HAP-1 (cell line): ENCODE results near the gene RTEL1.
"Not testable (repeated sequence)": the region's sequence is repeated elsewhere in the genome, so short reads cannot be mapped to it uniquely, and the experiment has no call there.

ENCODE experiments used
- DNase-seq, 2 experiments: peaks; one replicate each; pipeline ENCODE4 v3.0.0-alpha.2; 2016 to 2020; ENCODE audit warnings: low spot score in 2 of 2
- H3K27me3 ChIP-seq: fragments of 250-450 bp; sonication (Bioruptor Pico); 2 replicates; pipeline ENCODE4 v1.5.1; 2020; ENCODE audit warnings: low read depth, mild to moderate bottlenecking, moderate library complexity
- H3K36me3 ChIP-seq: fragments of 250-450 bp; sonication (Bioruptor Pico); replicated peaks from 2 replicates; pipeline ENCODE4 v1.5.1; 2020; ENCODE audit warnings: mild to moderate bottlenecking
- H3K4me1 ChIP-seq: fragments of 250-450 bp; sonication (Bioruptor Pico); 2 replicates; pipeline ENCODE4 v1.5.1; 2020; ENCODE audit warnings: mild to moderate bottlenecking
- H3K4me3 ChIP-seq: fragments of 250-450 bp; sonication (Bioruptor Pico); 2 replicates; pipeline ENCODE4 v1.5.1; 2020; ENCODE audit warnings: mild to moderate bottlenecking, moderate library complexity
- H3K9me3 ChIP-seq: fragments of 250-450 bp; sonication (Bioruptor Pico); 2 replicates; pipeline ENCODE4 v1.5.1; 2020; ENCODE audit warnings: mild to moderate bottlenecking, moderate library complexity
- in situ Hi-C: fragments of 300-500 bp; cut with MboI; formaldehyde crosslinking; loops from 3 replicates; pipeline ENCODE4 v1.14.3; 2020; ENCODE audit warnings: low sequenced_read_pairs, inconsistent platforms, mixed read lengths

Gene RTEL1

GRCh38 chr20:63620991-63621390 lies 37.1 kb upstream of the RTEL1 start:
- H3K4me3 ChIP-seq = no peak overlapping the region
- in situ Hi-C loops = no loop called here
- H3K4me1 ChIP-seq = peaks cover 6% of the 10 kb centered on the region
- DNase-seq = no peak
- H3K9me3 ChIP-seq = no peaks in the 10 kb centered on the region
- H3K36me3 ChIP-seq = peaks cover 18% of the 10 kb centered on the region
- no peaks in the 10 kb centered on the region for H3K27me3 ChIP-seq

DNA sequence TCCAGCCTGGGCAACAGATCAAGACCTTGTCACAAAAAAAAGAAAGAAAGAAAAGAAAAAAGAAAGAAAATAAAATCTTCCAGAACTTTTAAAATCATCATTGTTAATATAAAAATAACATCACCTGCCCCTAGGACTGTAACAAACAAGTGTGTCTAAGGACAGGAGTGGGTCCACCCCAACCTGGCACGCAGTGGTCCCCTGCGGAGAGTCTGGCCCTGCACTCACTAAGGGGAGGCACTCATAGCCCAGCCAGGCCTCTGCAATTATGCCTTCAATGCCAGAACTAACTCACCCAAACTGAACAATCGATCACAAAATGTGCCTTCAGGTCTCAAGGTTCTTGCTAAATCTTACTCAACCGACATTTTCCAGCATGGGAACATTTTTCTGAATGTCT lies 36.0 kb upstream of the RTEL1 start:
- in situ Hi-C loops = no loop called here
- no peak for DNase-seq
- H3K36me3 ChIP-seq = peaks cover 12% of the 10 kb centered on the region
- no peak overlapping the region for H3K4me3 ChIP-seq
- H3K9me3 ChIP-seq = no peaks in the 10 kb centered on the region
- no peaks in the 10 kb centered on the region for H3K27me3 ChIP-seq
- H3K4me1 ChIP-seq = peaks cover 6% of the 10 kb centered on the region

GRCh38 chr20:63622732-63623131 lies 35.4 kb upstream of the RTEL1 start:
- DNase-seq = no peak
- in situ Hi-C loops = no loop called here
- peaks cover 6% of the 10 kb centered on the region for H3K4me1 ChIP-seq
- no peak overlapping the region for H3K4me3 ChIP-seq
- H3K9me3 ChIP-seq = no peaks in the 10 kb centered on the region
- peaks cover 14% of the 10 kb centered on the region for H3K36me3 ChIP-seq
- H3K27me3 ChIP-seq = no peaks in the 10 kb centered on the region

DNA sequence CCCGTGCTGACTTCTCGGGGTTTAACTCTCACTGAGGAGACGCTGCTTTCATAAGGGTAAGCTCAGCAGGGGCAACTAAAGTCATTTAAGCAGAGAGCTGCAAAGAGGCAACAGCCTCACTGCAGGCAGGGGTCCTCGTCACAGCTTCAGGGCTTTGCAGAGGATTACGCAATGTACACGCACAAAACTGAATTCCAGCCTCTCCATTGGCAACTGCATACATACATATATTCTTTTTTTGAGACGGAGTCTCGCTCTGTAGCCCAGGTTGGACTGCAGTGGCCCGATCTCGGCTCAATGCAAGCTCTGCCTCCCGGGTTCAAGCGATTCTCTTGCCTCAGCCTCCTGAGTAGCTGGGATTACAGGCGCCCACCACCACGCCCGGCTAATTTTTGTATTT lies 33.6 kb upstream of the RTEL1 start:
- DNase-seq = peak; percentile 23 to 47
- peaks cover 13% of the 10 kb centered on the region for H3K4me1 ChIP-seq
- H3K4me3 ChIP-seq = no peak overlapping the region
- in situ Hi-C loops = no loop called here
- peaks cover 9% of the 10 kb centered on the region; the same call in 1 of the 2 replicates for H3K36me3 ChIP-seq
- no peaks in the 10 kb centered on the region for H3K9me3 ChIP-seq
- no peaks in the 10 kb centered on the region for H3K27me3 ChIP-seq

DNA sequence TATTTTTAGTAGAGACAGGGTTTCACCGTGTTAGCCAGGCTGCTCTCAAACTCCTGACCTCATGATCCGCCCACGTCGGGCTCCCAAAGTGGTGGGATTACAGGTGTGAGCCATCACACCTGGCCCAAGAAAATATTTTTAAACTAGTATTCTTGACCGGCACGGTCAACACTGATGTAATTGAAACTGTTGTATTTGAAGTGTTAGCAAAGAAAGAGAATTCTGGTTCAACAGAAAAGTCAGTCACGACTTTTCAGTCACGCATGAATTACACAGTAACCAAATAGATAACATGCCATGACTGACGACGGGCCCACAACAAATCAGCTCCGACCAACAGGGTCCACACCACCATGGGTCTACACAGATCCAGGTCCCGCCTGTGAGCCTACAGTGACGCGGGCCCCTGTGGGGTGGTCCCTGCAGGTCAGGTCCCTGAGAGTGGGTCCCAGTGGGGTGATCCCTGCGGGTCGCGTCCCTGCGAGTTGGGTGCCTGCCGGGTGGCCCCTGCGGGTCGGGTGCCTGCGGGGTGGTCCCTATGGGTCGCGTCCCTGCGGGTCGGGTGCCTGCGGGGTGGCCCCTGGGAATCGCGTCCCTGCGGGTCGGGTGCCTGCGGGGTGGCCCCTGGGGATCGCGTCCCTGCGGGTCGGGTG lies 32.2 kb upstream of the RTEL1 start:
- no peaks in the 10 kb centered on the region for H3K27me3 ChIP-seq
- H3K9me3 ChIP-seq = no peaks in the 10 kb centered on the region
- peaks cover 7% of the 10 kb centered on the region; the same call in 1 of the 2 replicates for H3K36me3 ChIP-seq
- in situ Hi-C loops = no loop called here
- no peak for DNase-seq
- H3K4me1 ChIP-seq = peaks cover 13% of the 10 kb centered on the region
- H3K4me3 ChIP-seq = peak overlapping the region; percentile 49

DNA sequence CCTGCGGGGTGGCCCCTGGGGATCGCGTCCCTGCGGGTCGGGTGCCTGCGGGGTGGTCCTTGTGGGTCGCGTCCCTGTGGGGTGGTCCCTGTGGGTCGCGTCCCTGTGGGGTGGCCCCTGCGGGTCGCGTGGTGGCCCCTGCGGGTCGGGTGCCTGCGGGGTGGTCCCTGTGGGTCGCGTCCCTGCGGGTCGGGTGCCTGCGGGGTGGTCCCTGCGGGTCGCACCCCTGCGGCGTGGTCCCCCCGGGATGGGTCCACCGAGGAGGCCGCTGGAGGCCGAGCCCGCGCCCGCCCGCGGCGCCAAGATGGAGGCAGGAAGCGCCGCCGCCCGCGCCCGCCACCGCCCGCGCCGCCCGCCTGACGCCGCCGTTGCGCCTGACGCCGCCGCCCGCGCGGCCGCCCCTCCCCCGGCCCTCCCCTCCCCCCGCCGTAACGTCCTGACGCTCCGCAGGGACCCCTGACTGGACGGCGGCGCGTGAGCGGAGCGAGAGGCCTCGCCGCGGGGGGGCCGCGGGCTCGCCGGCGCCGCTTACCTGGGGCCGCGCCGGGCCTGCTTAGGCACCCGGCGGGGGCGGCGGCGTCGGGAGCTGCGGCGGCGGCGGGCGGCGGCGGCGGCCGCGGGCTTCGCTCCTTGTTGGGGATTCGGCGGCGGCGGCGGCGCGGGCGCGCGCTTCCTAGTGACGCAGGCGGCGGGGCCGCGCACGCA lies 31.5 kb upstream of the RTEL1 start, which contains the start of gene GMEB2:
Gene GMEB2 (minus strand): TSS at position 678 of the 705 bp plus-strand sequence. CDS start 7,704 bp downstream, outside the sequence.
- Histone ChIP-seq H3K9me3 (no peaks in the 10 kb centered on the region), H3K36me3 (peaks cover 7% of the 10 kb centered on the region; the same call in 1 of the 2 replicates), H3K4me1 (peaks cover 13% of the 10 kb centered on the region), H3K27me3 (no peaks in the 10 kb centered on the region), H3K4me3 (peak within 1 kb of the TSS; percentile 88)
- in situ Hi-C loops = no loop called here
- DNase-seq = peak; percentile 77 to 80

DNA sequence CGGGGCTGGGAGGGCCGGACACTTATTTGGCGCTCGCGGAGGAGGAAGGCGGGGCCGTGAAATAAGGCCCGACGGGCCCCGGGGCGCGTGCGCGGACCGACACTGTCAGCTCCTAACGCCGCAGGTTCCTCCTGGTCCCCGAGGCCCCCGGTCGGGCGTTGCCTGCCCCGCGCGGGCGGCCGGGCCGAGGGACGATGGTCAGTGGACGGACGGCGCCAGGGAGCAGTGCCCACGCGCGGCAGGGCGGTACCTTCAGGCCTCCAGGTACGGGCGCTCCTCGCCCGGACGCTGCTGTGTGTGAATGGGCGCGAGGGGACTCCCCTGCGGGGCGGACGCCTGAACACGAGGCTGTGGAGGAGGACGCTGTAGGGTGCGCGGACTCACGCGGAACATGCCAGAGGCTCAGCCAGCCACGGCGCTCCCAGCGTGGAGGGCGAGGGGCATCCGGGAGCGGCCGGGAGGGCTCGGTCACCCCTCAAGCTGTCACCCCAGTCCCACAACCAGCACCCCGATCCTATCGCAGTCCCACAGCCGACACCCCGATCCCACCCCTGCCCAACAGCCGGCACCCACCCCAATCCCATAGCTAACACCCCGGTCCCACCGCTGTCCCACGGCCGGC lies 30.9 kb upstream of the RTEL1 start:
- H3K27me3 ChIP-seq = no peaks in the 10 kb centered on the region
- in situ Hi-C loops = no loop called here
- peaks cover 7% of the 10 kb centered on the region; the same call in 1 of the 2 replicates for H3K36me3 ChIP-seq
- DNase-seq = peak; percentile 89 to 96
- no peaks in the 10 kb centered on the region for H3K9me3 ChIP-seq
- H3K4me3 ChIP-seq = peak overlapping the region; percentile 88
- H3K4me1 ChIP-seq = peaks cover 13% of the 10 kb centered on the region

DNA sequence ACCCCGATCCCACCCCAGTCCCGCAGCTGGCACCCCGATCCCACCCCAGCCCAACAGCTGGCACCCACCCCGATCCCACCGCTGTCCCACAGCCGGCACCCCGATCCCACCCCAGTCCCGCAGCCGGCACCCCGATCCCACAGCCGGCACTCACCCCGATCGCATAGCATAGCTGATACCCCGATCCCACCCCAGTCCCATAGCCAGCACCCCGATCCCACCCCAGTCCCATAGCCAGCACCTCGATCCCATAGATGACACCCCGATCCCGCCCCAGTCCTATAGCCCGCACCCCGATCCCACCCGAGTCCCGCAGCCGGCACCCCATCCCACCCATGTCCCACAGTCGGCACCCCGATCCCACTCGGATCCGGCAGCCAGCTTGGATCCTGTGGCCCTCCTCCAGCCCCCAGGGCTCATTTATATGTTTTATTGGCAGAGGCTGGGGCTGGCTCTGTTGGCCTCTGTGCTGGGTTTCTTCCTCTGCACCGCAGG lies 30.3 kb upstream of the RTEL1 start:
- in situ Hi-C loops = no loop called here
- peak overlapping the region; percentile 88 for H3K4me3 ChIP-seq
- DNase-seq = no peak
- peaks cover 7% of the 10 kb centered on the region; the same call in 1 of the 2 replicates for H3K36me3 ChIP-seq
- H3K27me3 ChIP-seq = no peaks in the 10 kb centered on the region
- no peaks in the 10 kb centered on the region for H3K9me3 ChIP-seq
- peaks cover 13% of the 10 kb centered on the region for H3K4me1 ChIP-seq

GRCh38 chr20:63628246-63628975 lies 29.7 kb upstream of the RTEL1 start:
- no peaks in the 10 kb centered on the region for H3K27me3 ChIP-seq
- no peaks in the 10 kb centered on the region for H3K9me3 ChIP-seq
- in situ Hi-C loops = no loop called here
- DNase-seq = peak; percentile 88 to 91
- H3K36me3 ChIP-seq = peaks cover 7% of the 10 kb centered on the region; the same call in 1 of the 2 replicates
- H3K4me3 ChIP-seq = peak overlapping the region; percentile 88
- peaks cover 13% of the 10 kb centered on the region for H3K4me1 ChIP-seq

- H3K27me3 ChIP-seq, DNase-seq, H3K4me3 ChIP-seq, H3K9me3 ChIP-seq, H3K4me1 ChIP-seq, H3K36me3 ChIP-seq, in situ Hi-C loops: not testable (repeated sequence)
Measured at GRCh38 chr20:63630956-63631355, 27.2 kb upstream of the RTEL1 start.

DNA sequence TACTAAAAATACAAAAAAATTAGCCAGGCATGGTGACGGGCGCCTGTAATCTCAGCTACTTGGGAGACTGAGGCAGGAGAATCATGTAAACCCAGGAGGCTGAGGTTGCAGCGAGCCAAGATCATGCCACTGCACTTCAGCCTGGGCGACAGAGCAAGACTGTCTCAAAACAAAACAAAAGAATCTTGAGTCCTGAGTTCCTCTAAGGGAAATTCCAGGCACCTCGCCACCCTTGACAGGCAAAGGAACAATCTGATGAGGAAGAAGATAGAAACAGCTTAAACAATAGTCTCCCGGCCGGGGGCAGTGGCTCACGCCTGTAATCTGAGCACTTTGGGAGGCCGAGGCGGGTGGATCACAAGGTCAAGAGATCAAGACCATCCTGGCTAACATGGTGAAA lies 26.7 kb upstream of the RTEL1 start:
- H3K27me3 ChIP-seq, H3K9me3 ChIP-seq, H3K36me3 ChIP-seq, in situ Hi-C loops, H3K4me3 ChIP-seq, DNase-seq, H3K4me1 ChIP-seq: not testable (repeated sequence)

- Histone ChIP-seq H3K4me3 (no peak overlapping the region), H3K4me1 (peaks cover 3% of the 10 kb centered on the region), H3K9me3 (no peaks in the 10 kb centered on the region), H3K36me3 (peaks cover 2% of the 10 kb centered on the region; the same call in 1 of the 2 replicates), H3K27me3 (no peaks in the 10 kb centered on the region)
- no peak for DNase-seq
- in situ Hi-C loops = no loop called here
Measured at GRCh38 chr20:63633732-63634131, 24.4 kb upstream of the RTEL1 start.

DNA sequence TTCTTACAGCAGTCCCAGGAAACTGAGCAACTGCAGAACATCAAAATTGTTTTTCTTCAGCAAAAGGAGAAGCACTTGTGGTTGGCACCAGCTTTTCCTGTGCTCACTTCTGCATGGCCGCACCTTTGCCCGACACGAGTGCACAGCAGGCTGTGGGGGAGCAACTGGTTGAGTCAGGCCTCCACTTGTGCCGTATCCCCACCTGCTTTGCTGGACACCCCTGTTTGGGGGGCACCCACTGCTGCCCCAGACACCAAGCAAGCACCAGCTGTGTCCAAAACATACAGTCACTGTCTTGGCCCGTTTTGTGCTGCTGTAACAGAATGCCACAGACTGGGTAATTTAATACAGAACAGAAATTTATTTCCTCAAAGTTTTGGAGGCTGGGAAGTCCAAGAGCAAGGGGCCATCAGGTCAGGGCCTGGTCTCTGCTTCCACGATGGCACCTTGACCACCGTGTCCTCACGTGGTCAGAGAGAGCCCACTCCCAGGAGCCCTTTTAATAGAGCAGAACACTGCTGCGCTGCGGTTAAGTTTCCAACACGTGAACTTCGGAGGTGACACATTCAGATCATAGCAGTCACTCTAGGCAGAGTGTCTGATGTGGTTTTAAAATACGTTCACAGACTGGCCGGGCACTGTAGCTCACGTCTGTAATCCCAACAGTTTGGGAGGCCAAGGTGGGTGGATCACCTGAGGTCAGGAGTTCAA lies 22.5 kb upstream of the RTEL1 start:
- Histone ChIP-seq H3K4me3 (no peak overlapping the region), H3K4me1 (no peaks in the 10 kb centered on the region), H3K27me3 (no peaks in the 10 kb centered on the region), H3K36me3 (no peaks in the 10 kb centered on the region), H3K9me3 (no peaks in the 10 kb centered on the region)
- no peak for DNase-seq
- in situ Hi-C loops = no loop called here
